Left forelimb (tissue), 1 donor: Measurements from ENCODE around the gene CAPS.
A peak's percentile ranks its signal among the peaks of the same experiment; 100 is the strongest.
"Not testable (repeated sequence)": the region's sequence is repeated elsewhere in the genome, so short reads cannot be mapped to it uniquely, and the experiment has no call there.

ENCODE experiments used
- DNase-seq: peaks from one replicate; pipeline ENCODE4 v3.0.0-alpha.2; 2018; ENCODE audit warnings: low spot score

The CAPS gene

DNA sequence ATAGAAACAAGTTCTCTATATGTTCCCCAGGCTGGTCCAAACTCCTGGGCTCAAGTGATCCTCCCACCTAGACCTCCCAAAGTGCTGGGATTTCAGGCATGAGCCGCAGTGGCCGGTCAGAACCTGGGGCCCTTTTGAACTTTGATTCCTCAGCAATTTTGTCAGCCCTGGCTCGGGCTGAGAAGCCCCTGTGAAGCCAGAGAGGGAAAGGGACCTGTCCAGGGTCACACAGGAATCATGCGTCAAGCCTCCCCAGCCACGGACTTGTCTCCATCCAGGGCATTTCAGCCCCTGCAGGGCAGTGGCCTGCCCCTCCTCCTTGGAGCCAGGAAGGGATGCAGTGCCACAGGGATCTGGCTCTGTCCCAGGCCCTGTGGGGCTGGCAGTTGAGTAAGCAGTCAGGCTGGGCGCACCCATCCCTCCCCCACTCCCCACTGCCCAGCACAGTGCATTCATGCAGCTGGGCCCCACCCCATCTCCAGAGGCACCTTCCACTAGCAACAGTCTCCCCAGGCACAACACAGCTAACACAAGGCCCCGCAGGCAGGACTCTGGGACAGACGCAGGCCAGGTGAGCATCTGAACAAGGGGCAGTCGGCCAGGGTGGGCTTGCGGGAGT is at the start of gene CAPS:
TSS of gene CAPS (plus strand) at position 516 of the 619 bp plus-strand sequence. CDS start 153 bp downstream, outside the sequence.
- no peak for DNase-seq

DNA sequence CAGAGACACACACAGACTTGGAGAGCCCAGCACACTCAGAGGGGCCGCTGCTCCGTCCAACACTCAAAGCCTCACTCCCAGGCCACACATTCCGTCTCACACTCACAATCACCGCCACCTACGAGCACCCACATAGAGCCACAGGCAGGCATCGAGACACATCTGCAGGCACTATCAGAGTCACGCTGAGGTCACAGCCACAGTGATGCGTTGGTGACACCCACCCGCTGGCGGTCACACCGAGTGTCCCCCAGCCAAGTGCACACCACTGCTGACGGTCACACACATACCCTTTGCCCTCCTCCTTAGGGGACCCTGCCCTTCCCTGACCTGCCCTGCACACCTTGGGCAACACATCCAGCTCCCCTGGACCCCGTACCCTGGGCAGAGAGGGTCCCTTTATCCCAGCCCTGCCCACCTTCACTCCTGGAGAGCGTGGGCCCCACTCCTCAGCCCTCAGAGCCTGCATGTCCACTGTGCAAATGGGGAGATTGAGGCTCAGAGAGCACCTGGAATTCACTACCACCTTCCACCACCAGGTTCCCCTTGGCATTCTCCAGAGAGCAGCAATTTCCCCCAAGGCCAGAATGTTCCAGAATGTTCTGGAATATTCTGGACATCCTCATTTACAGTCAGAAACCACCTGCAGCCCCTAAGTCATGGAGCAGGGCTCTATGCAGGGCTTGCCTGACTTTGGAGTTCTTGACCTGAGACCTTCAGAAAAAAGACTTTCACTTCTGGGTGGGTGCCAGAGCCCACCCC is 49.1 kb upstream of the CAPS start:
- DNase-seq, result no peak

DNA sequence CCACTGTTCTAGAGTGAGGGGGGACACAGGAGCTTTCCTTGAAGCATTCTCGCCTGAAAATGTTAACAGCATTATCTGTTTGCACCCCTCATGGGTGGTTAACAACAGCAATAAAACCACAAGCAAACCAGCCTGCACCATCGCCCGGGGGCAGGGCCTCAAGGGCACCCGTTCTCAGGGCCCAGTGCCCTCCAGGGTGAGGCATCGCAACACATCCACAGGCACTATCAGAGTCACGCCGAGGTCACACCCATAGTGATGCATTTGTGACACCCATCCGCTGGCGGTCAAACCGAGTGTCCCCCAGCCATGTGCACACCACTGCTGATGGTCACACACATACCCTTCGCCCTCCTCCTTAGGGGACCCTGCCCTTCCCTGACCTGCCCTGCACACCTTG is 48.3 kb upstream of the CAPS start:
- no peak for DNase-seq

DNA sequence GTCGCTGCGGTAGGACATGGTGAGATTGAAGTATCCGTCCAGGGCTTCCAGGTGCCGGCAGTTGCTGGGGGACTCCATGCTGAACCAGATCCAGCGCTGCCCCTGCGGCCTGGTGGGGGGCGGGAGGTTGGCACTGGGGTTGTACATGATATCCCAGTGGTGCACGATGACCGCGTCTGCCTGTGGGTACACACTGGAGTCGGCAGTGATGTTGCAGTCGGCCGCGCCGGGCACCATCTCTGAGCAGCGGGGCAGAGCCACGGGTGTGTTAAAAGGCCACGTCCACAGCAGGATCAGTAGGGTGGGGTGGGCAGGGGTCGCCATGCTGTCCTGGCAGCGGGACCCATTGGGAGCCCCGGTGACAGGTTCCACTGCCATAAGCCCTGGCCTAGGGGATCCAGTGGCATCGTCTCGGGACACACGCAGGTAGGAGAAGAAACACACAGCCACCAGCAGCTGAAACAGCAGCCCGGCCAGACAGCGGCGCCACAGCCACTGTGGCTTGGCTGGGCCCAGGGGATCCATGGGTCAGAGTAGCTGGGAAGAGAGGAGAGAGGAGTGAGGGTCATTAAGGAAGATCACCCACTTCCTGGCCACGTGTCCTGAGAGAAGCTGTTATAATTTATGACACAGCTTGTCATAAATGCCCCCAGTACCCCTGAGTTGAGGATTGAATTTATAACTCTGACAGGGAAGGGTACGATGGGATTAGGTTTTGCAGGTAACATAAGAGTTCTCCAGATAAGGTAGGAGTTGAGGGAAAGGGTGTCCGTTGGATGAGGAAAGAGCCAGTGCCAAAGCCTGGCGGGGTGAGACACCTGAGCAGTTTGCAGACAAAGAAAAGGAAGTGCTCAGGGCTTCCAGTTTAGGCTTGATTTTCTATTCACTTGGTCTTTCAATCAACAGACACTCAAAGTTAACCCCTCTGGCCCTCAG is 46.6 kb upstream of the CAPS start:
- DNase-seq, result no peak

DNA sequence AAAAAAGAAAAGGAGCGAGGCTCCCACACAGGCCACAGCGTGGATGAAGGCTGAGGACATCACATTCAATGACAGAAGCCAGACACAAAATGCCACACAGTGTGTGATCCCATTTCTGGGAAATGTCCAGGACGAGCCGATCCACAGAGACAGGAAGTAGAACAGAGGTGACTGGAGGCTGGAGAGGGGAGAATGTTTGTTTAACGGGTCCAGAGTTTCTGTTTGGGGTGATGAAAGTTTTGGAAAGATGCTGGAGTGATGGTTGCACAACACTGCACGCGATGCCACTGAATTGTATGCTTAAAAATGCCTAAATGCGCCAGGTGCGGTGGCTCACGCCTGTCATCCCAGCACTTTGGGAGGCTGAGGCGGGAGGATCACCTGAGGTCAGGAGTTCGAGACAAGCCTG is 43.1 kb upstream of the CAPS start:
- DNase-seq, result no peak

DNA sequence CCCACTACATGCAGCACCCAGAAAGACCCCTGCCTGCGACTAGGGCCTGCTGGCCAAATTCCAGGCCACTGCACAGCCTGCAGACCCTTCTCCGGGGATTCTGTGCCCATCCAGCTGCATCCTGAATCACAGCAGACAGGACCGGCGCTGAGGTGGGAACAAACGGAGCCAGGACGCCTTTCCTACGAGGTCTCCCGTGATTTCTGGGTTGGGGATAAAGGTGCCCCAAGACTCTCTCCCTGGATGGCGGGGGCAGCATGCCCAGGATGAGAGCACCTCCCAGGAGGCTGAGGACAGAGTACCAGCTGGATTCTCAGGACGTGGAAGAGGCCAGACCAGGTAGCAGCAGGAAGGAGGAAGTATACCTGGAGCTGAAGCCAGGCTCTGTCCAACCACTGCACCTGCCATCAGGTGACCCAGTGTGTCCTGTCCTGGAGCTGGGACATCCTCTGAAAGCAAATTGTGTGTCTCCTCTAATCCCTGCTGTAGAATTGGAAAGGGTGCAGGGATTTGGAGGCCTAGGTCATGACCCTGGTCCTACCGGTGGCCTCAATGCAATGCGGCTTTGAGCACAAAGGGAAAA is 40.3 kb upstream of the CAPS start:
- peak; percentile 49 for DNase-seq

DNA sequence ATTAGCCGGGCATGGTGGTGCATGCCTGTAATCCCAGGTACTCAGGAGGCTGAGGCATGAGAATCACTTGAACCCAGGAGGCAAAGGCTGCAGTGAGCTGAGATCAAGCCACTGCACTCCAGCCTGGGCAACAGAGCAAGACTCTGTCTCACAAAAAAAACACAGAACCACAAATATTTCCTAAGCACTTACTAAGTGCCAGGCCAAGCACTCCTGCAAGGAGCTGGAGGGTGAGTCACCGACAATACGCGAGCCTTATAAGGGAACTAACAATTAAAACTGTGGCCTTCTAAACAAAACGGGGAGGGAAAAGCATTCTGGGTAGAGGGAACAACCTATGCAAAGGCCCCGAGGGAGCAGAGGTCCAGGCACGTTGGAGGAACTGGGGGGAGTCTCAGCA is 39.6 kb upstream of the CAPS start:
- not testable (repeated sequence) for DNase-seq

DNA sequence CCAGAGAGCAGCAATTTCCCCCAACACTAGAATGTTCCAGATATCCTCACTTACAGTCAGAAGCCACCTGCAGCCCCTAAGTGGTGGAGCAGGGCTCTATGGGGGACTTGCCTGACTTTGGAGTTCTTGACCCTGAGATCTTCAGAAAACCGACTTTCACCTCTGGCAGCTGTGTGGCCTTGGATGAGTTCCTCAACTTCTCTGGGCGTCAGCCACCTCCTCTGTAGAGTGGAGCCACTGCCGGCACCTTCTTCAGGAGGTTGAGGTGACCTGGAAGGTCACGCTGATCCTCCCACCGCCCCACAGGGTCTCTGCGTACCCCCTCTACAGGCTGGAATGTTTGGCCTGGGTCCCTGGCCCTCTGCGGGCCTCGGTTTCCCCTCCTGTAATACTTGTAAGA is 36.6 kb upstream of the CAPS start:
- DNase-seq, result no peak

DNA sequence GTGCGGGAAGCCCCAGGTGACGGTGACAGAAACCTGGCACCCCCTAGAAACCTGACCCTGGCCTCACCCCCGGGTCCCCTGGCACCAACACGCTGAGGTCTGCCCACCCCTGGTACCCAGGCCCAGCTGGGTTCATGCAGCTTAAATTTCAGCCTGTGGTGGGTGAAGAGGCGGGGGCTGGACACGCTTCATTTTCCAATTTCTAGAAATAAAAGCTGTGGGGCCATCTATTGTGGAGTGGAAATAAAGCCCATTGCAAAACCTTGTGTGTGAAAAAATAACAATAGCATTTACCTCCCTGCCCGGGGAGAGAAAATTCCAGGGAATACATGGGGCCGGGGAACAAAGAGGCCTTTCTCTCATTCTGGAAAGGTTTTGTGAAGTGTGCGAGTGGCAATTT is 36.2 kb upstream of the CAPS start:
- DNase-seq, result no peak

DNA sequence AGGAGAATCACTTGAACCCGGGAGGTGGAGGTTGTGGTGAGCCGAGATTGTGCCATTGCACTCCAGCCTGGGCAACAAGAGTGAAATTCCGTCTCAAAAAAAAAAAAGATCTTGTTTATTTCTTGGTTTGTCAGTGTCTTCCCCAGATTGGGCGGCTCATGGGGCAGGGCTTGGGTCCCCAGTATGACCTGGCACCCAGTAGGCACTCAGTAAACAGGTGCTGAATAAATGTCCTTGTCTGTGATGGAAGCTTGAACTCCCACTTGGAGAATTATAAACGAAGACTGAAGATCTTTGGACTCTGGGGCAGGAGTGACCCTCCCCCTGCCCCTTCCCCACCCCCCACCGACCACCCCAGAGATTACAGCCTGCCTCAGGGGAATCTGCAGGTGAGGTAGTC is 33.9 kb upstream of the CAPS start:
- no peak for DNase-seq

DNA sequence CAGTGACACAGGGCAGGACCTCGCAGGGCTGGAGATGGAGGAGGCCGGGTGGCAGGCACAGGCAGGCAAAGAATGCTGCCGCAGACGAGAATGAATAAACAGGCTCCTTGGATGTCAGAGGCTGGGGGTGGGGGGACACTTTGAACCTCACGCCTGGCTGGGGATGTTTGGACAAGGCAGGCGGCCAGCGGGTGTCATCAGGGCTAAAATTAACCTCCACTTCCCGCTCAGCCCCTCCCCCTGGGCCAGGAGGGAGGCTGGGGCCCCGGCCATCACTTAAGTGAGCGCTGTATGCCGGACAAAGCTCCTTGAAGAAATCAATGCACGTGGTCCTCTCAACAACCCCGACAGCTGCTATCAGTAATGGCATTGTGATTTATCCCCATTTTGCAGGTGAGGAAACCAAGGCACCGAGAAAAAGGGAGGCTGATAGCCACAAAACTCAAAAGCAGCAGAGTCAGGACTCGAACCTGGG is 33.4 kb upstream of the CAPS start:
- DNase-seq, result peak; percentile 82

DNA sequence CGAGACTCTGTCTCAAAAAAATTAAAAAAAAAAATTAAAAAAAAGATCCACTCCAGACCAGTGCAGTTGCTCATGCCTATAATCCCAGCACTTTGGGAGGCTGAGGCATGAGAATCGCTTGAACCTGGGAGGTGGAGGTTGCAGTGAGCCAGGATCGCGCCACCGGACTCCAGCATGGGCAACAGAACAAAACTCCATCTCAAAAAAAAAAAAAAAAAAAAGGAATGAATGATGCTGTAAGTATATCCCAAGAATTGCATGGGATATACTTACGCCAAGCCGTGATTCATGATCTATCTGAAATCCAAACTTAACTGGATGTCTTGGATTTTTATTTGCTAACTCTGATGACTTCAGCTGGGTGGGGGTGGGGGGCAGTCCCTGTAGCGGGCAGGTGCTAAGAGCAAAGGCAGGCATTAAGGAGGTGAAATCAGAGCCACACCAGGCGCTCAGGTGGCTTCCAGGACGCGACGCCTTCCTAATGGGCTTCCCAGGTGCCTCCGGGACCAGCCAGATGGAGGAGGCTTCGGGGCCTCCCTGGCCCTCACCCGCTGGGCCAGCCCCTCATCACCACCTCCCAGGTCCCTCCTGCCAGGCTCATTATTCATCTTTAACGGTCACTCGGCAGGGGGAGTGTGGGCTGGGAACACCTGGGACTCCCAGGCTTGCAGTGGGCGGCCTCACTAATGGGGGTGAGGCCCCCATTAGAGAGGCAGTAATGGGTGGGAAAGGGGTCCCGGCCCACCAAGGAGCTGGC is 32.3 kb upstream of the CAPS start:
- DNase-seq, result no peak

DNA sequence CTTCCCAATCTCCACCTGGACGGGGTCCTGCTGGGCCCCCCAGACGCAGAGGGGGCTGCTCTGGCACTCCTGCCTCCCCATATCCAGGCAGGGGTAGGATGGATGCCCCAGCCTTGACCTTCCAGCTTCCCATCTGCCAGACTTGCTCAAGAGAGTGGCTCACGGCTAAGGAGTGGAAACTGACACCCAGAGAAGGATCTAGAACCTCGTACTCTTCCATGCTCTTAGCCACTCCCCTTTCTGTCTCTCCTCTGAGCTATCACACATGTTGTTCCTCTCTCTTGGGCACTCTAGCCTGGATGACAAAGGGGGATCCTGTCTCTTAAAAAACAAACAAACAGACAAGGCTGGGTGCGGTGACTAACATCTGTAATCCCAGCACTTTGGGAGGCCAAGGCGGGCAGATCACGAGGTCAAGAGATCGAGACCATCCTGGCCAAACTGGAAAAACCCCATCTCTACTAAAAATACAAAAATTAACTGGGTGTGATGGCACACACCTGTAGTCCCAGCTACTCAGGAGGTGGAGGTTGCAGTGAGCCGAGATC is 31.6 kb upstream of the CAPS start:
- no peak for DNase-seq

DNA sequence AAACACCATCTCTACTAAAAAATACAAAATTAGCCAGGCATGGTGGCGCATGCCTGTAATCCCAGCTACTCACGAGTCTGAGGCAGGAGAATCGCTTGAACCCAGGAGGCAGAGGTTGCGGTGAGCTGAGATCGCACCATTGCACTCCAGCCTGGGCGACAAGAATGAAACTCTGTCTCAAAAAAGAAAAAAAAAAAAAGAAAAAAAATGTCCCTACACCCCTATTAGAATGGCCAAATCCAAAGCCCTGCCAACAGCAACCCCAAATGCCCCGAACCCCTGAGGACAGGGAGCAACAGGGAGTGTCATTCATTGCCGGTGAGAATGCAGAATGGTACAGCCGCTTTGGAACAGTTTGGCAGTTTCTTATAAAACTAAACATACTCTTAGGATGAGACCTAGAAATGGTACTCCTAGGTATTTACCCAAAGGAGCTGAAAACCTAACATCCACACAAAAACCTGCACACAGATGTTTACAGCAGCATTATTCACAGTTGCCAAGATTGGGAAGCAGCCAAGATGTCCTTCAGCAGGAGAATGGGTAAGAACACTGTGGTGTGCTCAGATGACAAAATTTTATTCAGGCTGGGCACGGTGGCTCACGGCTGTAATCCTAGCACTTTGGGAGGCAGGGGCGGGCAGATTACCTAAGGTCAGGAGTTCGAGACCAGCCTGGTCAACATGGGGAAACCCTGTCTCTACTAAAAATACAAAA is 30.7 kb upstream of the CAPS start:
- DNase-seq, result not testable (repeated sequence)

DNA sequence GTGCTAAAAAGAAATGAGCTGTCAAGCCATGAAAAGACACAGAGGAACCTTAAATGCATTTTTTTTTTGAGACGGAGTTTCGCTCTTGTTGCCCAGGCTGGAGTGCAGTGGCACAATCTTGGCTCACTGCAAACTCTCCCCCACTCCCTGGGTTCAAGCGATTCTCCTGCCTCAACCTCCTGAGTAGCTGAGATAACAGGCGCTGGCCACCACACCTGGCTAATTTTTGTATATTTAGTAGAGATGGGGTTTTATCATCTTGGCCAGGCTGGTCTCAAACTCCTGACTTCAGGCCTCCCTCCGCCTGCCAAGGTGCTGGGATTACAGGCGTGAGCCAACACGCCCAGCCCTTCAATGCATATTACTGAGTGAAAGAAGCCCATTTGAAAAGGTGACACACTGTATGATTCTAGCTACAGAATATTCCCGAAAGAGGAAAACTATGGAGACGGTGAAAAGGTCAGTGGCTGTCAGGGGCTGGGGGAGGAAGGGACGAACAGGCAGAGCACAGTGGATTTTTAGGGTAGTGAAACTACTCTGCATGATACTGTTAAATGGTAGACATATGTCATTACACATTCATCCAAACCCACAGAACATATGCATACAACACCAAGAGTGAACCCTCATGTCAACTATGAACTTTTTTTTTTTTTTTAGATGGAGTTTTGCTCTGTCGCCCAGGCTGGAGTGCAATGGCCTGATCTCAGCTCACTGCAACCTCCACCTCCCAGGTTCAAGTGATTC is 29.8 kb upstream of the CAPS start:
- not testable (repeated sequence) for DNase-seq

DNA sequence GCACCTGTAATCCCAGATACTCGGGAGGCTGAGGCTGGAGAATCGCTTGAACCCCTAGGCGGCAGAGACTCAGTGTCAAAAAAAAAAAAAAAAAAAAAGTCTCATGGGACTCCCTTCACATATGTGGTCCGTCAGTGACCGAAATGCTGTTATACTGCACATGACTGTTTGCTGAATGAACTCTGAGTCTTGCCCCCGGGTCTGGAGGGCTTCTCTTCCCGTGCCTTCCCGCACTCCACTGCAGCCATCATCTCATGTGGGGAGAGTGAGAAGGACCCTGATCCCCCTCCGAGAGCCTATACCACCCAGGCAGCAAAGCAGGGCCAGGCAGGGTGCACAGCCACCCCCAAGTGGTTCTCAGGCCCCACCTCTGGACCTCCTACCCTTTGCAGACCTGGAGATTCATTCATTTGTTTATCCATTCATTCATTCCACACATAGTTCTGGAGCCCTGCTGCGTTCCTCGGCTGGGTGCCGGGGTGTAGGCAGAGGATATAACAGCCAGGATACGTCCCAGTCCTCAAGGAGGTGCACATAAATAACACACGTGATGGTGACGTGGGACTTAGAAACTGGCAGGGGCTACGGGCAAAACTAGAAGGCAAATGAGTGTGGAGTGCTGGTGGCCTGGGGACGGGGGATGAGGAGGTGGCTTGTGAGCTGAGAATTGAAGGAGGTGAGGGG is 24.6 kb upstream of the CAPS start:
- DNase-seq, result no peak

DNA sequence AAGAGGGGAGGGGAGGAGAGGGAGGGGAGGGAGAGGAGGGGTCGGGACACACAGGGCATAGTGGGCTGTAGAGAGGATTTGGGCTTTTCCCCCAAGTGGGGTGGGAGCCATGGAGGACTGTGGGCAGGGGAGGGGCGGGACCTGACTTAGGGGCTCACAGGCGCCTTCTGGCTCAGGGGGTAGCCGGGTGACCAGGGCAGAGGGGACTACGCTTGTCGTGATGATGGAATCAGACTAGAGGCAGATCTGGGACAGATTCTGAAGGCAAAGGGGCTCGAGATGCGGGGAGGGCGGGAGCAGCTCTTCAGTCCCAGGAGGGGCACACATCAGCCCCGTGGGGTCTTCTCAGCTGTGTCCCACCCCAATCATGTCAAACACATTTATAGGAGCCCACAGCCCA is 24.0 kb upstream of the CAPS start:
- no peak for DNase-seq

DNA sequence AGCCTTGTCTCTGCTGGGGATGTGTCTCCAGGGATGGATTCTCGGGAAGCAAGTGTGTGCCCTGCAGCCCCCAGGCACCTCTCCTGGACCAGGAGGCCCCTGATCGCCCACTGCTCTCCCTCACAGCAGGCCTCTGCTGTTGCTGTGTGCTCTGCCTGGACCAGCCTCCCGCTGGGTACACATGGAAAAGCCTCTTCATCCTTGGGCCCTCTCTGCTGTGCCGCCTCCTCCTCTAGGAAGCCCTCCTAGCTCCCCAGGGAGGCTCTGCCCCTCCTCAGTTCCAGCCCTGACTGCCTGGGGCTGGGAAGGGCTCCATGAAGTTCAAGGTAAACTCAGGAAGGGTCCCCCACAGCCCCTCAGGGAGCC is 22.5 kb upstream of the CAPS start:
- no peak for DNase-seq
